ENCODE data around the gene ST8SIA3.

ST8SIA3 gene, protein sequence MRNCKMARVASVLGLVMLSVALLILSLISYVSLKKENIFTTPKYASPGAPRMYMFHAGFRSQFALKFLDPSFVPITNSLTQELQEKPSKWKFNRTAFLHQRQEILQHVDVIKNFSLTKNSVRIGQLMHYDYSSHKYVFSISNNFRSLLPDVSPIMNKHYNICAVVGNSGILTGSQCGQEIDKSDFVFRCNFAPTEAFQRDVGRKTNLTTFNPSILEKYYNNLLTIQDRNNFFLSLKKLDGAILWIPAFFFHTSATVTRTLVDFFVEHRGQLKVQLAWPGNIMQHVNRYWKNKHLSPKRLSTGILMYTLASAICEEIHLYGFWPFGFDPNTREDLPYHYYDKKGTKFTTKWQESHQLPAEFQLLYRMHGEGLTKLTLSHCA

DNA sequence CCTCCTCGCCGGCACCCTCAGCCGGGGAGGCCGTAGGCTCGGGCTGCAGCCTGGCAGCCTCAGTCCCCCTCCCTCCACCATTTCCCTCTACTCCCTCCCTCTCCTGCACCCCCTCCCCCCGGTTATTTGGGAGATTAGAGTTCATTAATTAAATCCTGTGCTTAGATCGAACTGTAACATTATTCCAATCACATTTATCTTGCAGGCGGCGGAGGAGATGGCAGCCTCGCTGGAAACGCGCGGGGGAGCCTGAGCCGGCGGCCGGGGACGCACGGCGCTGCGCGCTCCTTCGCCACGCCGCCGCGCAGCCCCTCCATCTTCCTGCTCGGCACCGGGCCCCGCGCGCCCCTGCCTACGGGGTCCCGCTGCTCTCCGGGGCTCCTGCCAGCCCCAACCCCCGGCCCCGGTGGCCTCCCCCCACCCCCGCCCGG is at the start of gene ST8SIA3:
Gene ST8SIA3 (plus strand): TSS at position 287 of the 431 bp plus-strand sequence. CDS start 290 bp downstream, outside the sequence.
- no peak for DNase-seq

DNA sequence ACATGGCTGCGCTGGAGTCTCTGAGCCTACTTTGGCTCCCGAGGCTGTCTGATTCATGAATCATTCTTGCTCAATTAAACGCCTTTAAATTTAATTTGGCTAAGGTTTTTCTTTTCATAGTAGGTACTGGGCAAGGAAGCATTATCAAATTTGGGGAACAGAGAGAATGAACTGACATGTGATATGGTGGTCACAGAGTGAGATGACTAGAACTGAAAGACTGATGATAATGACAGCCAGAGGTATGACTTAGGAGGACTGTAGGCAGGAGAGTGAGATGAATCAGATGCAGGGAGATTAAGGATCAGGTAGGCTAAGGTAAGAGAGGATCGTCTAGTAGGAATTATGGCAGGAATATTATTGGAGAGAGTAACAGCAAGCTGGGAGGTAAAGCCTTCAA is 40.9 kb upstream of the ST8SIA3 start:
- DNase-seq, result no peak

DNA sequence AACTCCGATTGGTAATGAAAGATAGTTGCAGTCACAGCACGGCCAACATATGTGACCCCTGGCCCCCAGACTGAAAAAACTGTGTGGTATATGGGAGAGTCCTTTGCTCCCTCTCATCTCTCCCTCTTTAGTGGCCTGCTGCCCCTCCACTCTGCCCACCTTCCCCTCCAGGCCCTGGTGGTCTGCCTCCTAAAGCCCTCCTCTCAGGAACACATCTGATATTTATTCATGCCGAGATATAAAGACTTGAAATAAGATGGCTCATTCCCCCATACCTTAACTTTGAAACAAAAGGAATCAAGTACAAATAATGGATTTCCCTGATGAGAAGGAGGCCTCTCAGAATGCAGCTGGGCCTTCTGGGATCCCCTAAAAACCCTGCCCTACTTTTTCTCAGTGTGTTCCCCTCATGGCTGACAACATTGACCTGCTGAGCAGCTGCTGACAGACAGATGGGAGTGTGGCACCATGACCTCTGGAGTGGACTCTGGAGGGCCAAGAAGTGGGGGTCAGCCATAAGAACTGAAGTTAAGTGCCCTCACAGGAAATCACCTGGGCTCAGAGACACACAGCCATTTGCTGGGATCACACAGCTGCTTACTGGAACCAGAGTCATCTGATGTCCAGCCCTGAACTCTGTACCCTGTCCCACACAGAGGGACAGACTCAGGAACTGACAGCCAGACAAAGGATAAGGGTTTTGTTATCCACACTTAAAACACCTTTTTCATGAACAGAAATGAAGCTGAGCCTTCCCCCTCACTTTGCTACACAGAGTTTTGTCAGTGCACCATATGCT is 39.8 kb upstream of the ST8SIA3 start:
- no peak for DNase-seq

DNA sequence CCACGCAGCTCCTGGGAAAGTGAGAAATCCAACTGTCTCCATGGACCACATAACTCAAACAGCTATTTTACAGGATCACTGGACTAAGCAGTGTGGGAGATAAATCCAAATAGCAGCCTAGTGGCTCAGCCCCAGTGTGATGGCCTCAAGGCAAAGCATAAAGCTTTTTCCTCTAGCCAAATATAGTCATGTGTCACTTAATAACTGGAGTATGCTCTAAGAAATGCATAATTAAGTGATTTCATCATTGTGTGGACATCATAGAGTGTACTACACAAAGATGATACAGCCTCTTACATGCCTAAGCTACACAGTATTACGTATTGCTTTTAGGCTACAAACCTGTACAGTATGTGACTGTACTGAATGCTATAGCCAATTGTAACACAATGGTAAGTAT is 31.8 kb upstream of the ST8SIA3 start:
- DNase-seq, result no peak

DNA sequence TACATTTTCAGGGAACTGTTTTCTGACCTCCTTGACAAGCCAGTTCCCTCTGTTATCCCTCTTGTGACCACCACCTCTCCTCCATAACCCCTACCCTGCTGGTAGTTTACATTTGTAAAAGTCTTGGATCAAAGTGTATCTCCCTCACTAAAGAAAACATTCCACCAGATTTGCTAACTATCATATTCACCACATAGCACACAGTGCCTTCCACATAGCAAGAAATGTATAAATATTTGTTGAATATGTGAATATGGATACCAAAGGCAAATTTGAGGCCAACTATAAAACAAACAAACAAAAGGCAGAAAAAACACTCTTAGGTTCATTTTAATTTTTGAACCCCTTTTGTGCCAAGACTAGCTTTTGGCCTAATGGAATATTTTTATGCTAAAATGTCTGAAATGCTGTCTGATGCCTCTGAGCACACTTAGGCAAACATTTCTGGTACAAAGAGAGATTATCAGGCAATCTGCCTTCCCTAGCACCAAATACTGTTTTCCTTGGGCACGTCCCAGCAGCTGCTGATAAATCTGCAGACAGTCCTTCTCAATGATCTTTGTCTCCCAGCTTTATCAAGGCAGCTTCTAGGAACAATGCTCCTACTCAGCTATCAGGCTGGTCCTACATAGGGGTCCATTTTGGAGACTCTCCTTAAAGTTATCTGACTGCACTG is 26.7 kb upstream of the ST8SIA3 start:
- DNase-seq, result no peak

DNA sequence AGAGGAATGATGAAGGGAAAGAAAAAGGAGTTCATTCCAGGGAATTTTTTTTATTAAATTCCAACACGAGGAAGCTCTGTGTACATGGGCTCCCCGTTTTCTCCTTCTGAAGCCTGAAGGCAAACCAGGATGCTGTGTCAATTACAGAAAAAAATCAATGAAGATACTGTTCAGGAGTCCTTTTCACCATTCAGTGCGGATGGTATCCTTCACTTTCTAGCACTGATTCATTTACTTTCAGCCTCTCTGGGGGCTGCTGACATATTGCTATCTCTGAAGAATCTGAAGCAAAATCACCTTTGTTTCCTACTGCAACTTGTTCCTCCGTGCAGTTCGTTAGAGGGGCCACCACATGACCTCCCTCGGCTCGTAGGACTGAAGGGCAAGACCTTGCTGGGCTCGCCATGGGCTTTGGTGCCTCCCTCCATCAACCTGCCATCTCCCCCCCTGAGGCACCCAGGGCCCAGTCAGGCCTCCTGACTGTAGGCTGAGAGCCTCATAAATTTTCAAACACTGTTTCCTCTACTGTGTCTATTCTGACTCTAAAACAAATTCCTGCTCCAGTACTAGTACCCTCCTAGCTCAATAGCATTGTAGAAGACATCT is 25.5 kb upstream of the ST8SIA3 start:
- DNase-seq, result no peak

DNA sequence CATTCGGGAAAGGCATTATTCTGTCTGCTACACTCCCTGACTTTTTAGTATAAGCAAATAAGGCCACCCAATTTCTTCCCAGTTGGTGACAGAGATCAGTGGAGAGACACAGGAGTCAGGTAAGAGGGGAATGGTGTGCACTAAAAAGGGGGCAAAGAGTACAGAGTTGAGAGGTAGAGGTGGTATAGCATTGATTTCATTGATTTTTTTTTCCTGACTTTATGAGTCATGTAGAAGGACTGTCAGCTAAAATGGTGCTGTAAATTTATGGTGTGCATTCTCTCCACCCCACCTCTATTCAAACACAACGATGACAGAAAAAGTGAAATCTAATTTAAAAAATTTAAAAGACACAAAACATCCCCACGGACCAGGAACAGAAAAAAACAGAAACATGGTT is 23.7 kb upstream of the ST8SIA3 start:
- no peak for DNase-seq

DNA sequence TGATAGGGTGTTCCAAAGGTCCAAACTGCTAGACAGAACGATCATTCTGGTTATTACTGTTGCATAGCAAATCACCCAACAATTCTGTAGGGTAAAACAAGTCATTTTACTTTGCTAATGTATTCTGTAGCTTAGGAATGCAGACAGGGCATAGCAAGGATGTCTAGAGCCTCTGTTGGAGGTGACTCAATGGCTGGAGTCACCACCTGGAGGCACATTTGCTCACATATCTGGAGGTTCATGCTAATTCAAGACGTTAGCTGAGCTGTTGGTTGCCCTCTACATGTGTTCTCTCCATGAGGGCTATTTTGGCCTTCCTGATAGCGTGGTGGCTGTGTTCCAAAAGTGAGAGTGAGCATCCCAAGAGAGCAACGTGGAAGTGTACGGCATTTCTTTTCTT is 22.5 kb upstream of the ST8SIA3 start:
- DNase-seq, result no peak

DNA sequence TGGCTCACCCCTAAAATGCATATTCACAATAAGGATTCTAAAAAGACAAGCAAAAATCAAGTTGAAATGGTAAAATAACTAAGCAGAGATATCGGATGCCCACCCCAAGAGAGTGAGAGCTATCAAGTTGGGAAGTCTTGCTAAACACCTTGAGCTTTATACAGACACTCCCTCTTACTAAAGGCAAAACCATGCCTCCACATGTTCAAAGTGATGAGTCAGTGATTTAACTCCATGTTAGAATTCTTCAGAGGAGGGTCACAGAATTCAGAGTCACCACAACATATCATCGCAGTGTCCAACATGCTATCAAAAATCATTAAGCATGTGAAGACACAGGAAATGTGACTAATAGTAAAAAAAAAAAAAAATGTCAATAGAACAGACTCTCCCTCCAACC is 20.6 kb upstream of the ST8SIA3 start:
- no peak for DNase-seq

DNA sequence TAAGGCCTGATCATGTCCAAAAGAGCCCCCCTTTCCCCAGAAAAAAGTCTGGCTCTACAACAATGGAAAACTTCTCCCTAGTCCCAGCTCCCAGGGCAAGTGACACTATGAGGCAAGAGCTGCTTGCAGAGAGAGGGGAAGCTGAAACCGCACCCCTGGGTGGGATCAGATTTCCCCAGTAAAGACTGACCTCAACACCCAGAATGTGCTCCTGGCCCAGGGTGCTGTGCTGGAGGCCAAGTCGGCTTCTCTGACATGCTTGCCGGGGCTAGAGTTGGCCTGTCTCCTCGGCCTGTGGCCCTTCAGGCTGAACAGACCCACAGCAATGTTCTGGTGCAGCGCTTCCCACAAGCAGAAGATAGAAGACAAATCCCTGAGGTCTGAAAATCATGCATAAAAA is 18.4 kb upstream of the ST8SIA3 start:
- no peak for DNase-seq

DNA sequence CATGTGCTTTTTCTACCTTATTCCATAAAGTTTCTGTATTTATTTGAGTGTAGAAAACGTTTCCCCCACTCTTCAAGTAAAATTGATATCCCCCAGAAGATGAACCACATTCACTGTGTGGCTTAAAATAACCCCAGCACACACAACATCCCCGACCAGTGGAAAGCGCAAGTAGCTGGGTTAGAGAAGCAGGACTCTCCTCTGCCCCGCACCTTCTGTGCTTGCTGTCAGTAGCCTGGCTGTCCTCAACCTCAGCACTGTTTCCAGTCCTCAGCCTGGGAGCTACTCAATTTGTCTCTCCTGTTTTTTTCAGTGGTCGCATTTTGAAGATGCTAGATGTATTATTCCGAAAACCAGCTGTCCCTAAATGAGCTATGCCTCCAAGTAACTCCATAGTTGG is 18.0 kb upstream of the ST8SIA3 start:
- no peak for DNase-seq

DNA sequence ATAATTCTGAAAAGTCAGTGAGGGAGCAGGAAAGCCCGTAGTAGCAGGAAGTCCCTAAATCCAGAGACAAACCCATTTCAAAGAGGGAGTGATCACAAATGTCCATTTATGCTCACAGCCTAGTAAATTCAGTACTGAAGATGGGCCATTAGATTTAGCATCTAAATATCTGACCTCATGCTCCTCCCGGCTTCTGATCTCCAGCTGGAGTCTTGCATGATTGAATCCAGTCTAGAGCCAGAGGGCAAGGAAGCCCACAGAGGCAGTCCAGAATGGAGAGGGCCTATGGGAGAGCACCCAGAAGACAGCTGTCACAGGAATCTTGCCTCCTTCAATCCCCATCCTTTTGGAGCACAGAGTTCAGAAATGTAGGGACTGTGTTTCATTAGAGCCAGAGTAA is 16.0 kb upstream of the ST8SIA3 start:
- no peak for DNase-seq

DNA sequence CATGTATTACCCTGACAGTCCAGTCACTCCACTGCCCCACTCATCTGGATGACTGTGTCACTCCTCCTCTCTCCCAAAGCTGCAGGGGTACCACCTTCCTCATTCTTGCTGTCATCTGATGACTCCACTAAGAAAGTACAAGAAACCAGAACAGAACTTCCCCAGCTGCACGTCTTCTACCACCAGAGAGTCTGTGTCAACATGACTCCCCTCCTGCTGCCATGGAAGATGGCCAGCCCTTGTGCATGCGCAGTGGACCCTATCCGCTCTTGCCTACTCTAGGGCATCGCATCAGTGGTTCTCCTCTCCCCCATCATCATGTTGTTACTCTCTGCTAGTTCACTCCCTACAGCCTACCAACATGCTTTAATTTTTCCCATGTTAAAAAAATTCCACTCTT is 14.5 kb upstream of the ST8SIA3 start:
- DNase-seq, result no peak

DNA sequence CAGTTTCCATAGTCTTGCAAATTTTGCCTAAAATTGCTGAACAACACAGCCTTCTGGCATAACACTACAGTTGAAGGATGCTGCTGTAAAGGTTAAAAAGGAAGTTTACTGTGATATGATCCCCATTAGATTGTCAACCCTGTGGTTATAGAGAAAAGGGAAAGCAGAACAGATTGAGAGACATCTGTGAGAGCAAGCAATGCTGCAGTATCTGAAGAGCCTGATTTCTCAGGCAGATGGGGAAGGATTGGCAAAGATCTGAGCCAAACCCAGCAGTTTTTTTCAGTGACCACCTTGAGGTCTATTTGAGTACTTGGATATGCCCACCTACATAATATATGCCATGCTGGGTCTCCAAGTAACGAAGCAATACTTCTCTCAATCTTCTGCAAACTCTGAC is 8.5 kb upstream of the ST8SIA3 start:
- no peak for DNase-seq

DNA sequence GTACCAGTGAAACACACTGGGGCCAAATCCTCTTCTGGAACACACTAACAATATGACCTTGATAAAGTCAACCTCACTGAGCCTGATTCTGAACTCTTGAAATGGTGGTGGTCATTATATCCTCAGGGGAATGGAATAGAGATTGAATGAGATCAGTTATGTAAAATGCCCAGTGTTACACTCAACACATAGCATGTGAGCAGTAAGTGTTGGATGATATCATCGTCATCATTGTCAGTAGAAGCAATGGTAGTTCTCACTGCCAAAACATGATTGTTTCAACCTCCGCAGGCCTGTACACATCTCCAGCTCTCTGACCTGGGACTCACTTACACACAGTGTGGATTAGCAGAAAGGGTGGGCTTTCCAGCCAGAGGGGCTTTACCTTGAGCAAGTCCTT is 5.5 kb upstream of the ST8SIA3 start:
- no peak for DNase-seq

DNA sequence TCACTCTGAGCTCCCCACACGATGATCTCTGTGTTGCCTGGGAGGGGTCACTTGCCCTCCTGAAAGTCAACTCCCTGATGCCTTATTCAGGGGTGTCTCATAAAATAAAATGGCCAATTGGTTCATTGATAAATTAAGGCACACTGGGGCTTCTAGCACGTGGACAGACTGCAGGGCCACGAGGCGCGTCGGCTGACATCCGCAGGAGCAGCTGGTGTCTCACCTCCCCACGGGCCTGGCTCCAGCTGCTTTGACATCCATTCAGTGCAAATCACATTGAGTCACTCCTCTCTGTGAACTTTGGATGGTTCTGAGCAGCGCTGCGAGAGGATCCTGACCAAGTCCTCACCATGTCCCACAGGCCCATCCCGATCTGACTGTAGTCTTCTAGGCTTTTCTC is 4.6 kb upstream of the ST8SIA3 start:
- no peak for DNase-seq

DNA sequence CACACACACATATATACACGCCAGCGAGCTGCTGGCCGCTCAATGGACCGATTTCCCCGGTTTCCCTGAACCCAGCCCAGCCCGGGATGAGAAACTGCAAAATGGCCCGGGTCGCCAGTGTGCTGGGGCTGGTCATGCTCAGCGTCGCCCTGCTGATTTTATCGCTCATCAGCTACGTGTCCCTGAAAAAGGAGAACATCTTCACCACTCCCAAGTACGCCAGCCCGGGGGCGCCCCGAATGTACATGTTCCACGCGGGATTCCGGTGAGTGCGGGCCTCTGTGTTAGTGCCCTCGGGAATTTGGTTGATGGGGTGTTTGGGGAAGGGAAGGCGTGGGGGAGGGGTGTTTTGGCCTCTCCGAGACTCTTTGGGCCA is 392 bp downstream of the ST8SIA3 start:
- no peak for DNase-seq

DNA sequence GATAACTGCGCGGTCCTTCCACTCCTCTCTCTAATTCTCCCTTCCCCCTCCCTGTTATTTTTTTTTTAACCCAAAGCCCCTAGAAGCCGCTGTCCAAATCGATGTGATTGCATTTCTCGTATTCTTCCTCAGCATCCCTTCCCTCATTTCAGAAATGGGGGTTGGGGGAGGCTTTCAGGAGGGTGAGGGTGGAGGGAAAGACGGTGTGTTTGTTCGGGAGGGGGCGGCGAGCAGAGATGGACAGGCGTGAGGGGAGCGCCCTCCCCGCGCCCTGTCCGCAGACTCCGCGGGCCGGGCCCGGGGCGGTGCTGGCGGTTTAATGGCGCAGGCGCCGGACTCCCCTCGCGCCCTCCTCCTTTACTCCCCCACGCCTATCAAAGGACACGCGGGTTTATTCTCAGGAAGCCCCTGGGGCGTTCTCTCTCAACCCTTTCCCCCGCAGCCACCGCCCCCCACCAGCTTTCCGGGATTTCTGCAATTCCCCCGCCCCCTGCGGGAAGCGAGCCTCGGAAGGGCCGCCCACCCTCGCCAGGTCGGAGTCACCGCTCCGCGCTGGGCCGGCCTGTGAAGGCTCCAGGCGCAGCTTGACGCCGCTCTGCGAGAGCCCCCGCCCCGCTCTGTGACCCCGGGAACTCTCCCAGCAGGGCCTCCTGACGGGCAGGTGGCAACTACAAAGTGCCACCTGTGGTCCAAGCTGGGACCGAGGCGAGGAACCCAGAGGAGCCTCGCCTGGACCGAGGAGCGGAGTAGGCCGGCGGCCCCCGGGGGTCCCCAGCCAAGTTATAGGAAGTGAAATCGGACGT is 981 bp downstream of the ST8SIA3 start:
- DNase-seq, result no peak

DNA sequence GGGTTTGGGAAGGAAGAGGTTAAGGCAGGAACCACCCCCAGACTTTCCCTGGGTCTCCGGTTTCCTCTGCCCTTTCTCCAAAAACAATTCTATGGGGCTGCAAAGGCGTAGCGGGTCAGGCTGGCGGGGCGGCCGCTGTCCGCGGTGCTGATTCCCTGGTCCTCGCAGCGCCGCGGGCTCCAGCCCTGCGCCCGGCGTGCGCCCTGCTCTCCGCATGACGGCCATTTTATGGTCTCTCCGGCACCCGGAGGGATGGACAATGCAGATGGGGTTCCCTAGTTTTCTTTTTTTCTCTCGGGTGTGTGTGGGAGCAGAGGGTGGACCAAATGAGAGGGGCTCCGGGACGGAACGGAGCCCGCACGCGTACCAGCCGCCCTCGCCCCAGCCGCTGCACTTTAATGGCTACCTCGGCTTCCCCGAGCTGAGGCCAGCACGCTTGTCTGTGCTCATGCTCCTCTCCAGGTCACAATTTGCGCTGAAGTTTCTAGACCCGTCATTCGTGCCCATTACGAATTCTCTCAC is 1.6 kb downstream of the ST8SIA3 start:
- DNase-seq, result no peak

DNA sequence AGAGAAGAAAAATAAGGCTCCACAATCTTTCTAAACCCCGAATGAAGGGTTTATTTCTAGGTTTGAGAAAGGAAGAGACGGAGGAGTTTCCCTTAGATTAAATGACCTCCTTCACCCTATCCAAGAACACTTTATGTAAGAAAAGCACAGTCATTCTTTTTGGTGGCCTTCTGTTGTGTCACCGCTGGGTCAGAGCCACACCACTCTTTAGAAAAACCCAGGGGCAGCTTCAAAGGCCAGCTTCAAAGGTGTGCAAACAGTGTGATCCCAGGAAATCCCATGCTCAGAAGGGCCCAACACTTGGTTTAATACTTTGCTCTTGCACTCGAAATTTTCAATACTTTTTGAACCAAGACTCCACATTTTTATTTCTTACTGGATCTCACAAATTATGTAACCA is 7.1 kb downstream of the ST8SIA3 start:
- DNase-seq, result no peak

DNA sequence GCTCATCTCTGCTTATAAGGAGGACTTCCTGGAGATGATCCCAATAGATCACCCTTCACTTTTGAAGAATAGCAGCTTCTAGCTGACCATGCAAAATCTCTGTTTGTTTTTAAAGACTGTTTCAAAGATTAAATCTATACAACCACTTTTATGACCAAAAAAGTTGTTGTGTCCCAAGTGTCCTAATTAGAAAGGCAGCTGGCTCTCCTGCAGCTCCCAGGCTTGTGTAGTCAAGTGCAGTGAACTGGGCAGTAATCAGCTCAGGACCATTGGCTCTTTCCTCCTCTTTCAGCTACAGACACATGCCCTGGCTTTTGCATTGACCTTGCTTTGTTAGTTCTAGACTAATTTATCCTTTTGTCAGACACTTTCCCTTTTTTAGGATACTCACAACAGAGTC is 10.4 kb downstream of the ST8SIA3 start:
- DNase-seq, result no peak

DNA sequence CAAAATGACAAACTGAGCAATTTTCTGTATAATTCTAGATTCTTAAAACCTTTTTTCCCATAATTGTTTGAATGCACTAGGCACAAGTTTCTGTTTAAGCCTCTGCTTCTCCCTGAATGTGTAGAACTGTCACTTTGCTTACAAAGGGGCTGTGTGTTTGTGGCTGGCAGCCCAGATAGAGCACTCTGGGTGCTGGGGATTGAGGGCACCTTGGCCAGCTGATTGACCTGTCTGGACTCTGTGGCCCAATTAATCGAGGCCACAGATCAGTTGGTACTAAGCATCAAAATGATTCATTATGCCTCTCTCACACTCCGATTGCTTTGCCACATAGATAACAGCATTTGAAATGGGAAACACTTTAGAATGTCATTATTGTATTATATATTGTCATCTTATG is 12.1 kb downstream of the ST8SIA3 start:
- no peak for DNase-seq
